ENCODE measurements around the gene RAB30.

Gene RAB30

DNA sequence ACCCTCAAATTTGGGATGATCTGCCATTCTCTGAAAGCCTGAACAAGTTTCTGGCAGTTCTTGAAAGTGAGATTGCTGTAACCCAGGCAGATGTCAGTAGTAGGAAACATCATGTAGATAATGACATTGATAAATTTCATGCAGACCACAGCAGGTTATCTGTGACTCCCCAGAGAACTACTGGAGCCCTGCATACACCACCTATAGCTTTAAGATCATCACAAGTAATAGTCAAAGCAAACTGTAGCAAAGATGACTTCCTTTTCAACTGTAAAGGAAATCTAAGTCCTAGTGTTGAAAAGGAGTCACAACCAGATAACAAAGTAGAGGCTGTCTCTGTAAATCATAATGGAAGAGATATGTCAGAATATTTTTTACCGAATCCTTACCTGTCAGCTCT is 139.1 kb downstream of the RAB30 start:
- DNase-seq = no peak

DNA sequence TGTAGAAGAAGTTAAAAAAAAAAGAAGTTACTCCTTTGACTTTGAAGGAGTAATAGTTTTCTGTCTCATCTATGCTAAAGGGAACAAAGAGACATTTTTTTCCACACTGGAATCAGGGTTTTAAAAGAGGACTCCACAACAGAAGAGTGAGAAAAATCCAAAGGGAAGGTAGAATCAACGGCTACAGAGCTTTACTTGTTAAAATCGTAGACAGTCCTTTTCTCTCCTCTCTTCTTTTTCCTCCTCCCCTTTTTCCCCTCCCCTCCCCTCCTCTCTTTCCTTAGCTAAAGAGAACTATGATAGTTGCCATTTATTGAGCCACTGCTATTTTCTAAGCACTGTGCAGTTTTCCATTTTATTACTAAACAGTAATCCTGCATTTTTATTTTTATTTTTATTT is 141.0 kb downstream of the RAB30 start:
- DNase-seq = no peak

GRCh38 chr11:82930229-82930628 is 141.5 kb downstream of the RAB30 start:
- DNase-seq = no peak

- no peak for DNase-seq
These were observed 142.6 kb downstream of the RAB30 start for GRCh38 chr11:82929121-82929520.

DNA sequence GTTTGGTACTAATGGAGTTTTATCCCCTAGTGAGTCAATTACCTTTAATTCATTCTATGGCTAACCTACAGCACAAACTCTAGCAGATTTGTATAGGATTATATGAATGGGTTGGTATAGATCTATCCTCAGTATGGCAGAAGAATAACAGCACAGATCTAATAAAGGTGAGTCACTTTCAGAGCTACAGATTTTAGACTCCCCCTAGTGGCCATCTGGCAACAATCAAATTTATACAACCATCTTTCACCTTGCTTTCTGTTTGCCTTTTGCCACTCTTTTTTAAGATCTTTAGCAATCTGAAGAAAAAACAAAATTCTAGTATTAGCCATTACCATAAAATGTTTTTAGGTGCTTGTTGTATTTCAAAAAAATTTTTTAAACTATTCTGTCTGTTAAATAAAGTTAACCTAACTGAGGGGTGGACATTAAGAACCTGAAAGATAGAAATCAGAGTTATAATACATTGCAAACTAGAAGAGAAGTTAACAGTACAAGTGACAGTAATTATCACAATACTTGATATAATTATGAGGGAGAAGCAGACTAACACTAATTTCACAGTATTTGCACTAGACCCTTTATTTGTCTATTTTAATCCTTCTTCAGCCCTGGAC is 144.3 kb downstream of the RAB30 start:
- peak; percentile 61 for DNase-seq

DNA sequence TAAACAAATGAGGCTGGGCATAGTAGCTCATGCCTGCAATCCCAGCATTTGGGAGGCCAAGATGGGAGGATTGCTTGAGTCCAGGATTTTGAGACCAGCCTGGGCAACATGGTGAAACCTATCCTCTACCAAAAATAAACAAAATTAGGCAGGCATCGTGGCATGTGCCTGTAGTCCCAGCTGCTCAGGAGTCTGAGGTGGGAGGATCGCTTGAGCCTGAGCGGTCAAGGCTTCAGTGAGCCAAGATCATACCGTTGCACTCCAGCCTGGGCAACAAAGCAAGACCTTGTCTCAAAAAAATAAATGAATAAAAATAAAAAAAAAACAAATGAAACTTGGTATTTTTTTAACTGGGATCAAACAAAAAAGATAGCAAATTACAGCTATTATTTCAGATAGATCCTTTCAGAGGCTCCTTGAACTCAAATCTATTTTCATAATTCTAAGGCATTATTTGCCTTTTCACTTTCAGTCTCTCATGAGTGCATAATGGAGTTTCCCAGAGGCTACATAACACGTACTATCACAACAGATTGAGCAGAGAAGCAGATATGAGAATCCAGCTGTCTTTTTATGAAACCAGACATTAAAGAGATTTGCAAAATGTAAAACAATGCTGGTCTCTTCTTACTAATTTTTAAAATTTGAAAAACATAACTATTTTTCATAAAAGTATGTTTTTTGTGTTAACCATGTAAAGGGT is 147.0 kb downstream of the RAB30 start:
- DNase-seq = no peak
